Activated T-cell treated with anti-CD3 and anti-CD28 coated beads, Interleukin-2, amount 50 U/mL, for 4 hours (primary cell): ENCODE measurements around the gene GRIK2. TPM values are rescaled to one million over a fixed set of nuclear protein-coding genes. Genes with fewer than 3 reads are reported as not detected.

ENCODE experiments used
- ATAC-seq, 2 donors: fragments of 200-7000 bp; cut with Tn5 transposase; one replicate each; pipeline ENCODE4 v1.10.0; 2021
- DNase-seq: peaks from one replicate; pipeline ENCODE4 v3.0.0-alpha.2; 2020
- H3K27me3 Mint-ChIP-seq: one replicate; pipeline ENCODE4 v1.8.0; 2021; ENCODE audit warnings: low read depth, mixed read lengths
- H3K36me3 Mint-ChIP-seq: one replicate; pipeline ENCODE4 v1.8.0; 2022; ENCODE audit warnings: mixed read lengths; ENCODE audit not compliant: insufficient read depth
- H3K4me1 Mint-ChIP-seq: one replicate; pipeline ENCODE4 v1.8.0; 2021; ENCODE audit warnings: low read depth, mixed read lengths
- H3K4me3 Mint-ChIP-seq: one replicate; pipeline ENCODE4 v1.8.0; 2021; ENCODE audit warnings: mild to moderate bottlenecking, moderate library complexity, mixed read lengths
- H3K9me3 Mint-ChIP-seq: one replicate; pipeline ENCODE4 v1.8.0; 2021; ENCODE audit warnings: mixed read lengths
- total RNA-seq, 3 donors: library from RNA; stranded (reverse); gene quantifications; one replicate each; pipeline ENCODE4 v1.2.1, GENCODE V29; 2021

The GRIK2 gene
- total RNA-seq, 3 donors from 2014 or later: not detected

DNA sequence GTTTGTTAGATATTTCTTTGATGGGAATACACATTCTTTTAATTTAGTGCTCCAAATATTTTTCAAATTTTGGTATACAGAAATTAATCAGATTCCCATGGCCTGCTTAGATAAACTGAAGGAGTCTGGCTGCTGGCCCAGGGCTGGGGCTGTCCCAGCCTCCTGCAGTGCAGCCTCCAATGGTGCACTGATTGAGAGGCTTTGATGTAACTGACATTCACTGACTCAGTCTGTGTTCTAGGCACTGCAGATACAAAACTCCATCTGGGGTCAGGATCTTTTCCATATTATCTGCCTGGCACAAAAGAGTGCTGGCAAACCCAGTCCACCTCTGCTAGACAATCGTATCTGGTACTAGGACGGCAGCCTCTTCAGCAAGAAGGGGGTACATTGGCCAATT is 64.8 kb downstream of the GRIK2 start:
- H3K27me3 Mint-ChIP-seq: no peaks in the 10 kb centered on the region
- no peaks in the 10 kb centered on the region for H3K4me1 Mint-ChIP-seq
- H3K36me3 Mint-ChIP-seq: no peaks in the 10 kb centered on the region
- no peak overlapping the region for H3K4me3 Mint-ChIP-seq
- no peak for DNase-seq
- no peak for ATAC-seq
- H3K9me3 Mint-ChIP-seq: no peaks in the 10 kb centered on the region

- Mint-ChIP-seq H3K27me3 (no peaks in the 10 kb centered on the region), H3K4me1 (no peaks in the 10 kb centered on the region), H3K9me3 (no peaks in the 10 kb centered on the region), H3K36me3 (no peaks in the 10 kb centered on the region), H3K4me3 (no peak overlapping the region)
- no peak for ATAC-seq
- no peak for DNase-seq
These were observed 65.3 kb downstream of the GRIK2 start for GRCh38 chr6:101458826-101459225.

DNA sequence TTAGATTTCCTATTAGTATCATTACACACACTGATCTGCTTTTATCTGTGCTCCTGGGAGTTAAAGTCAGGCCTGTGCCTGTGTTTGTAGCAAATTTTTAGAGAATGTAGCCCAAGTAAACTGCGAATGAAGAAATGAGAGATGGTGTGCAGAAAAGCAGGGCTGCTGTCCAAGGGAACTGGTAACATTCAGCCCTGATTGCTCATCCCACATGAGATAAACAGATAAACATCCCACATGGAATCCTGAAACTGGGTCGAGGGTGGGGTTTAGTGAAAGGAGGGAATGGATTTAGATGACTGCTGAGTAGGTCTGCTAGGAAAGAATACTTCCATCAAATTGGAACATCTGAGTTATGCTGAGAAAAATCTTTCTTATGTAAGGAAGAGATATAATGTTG is 69.1 kb downstream of the GRIK2 start:
- no peaks in the 10 kb centered on the region for H3K27me3 Mint-ChIP-seq
- H3K9me3 Mint-ChIP-seq: no peaks in the 10 kb centered on the region
- H3K4me1 Mint-ChIP-seq: no peaks in the 10 kb centered on the region
- H3K4me3 Mint-ChIP-seq: no peak overlapping the region
- no peak for ATAC-seq
- no peak for DNase-seq
- no peaks in the 10 kb centered on the region for H3K36me3 Mint-ChIP-seq

- no peaks in the 10 kb centered on the region for H3K4me1 Mint-ChIP-seq
- no peaks in the 10 kb centered on the region for H3K27me3 Mint-ChIP-seq
- ATAC-seq (no peak), DNase-seq (no peak)
- no peak overlapping the region for H3K4me3 Mint-ChIP-seq
- no peaks in the 10 kb centered on the region for H3K36me3 Mint-ChIP-seq
- peaks cover 4% of the 10 kb centered on the region for H3K9me3 Mint-ChIP-seq
These were observed 72.4 kb downstream of the GRIK2 start for GRCh38 chr6:101465863-101466262.

DNA sequence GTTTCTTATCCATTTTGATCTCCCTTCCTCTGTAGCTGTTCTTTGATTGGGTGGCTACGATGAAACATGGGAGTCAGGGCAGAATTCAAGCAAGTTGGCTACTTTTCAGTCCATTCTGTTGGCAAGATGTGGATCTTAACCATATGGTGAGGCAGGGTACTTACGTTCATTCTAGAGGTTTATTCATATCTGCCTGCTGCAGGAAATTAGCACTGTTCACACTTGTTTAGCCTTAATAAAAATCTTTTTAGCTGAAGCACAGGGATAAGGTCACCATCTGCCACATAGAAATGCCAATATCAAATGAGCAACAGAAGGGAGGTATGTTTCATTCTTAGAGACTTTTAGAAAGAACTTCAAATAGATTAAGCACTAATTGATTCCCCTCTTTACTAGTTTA is 83.9 kb downstream of the GRIK2 start:
- H3K27me3 Mint-ChIP-seq: no peaks in the 10 kb centered on the region
- H3K9me3 Mint-ChIP-seq: no peaks in the 10 kb centered on the region
- no peak overlapping the region for H3K4me3 Mint-ChIP-seq
- no peak for ATAC-seq
- DNase-seq: no peak
- H3K36me3 Mint-ChIP-seq: no peaks in the 10 kb centered on the region
- no peaks in the 10 kb centered on the region for H3K4me1 Mint-ChIP-seq

GRCh38 chr6:101478891-101479290 is 85.4 kb downstream of the GRIK2 start:
- ATAC-seq: no peak
- H3K9me3 Mint-ChIP-seq: no peaks in the 10 kb centered on the region
- no peaks in the 10 kb centered on the region for H3K27me3 Mint-ChIP-seq
- H3K36me3 Mint-ChIP-seq: no peaks in the 10 kb centered on the region
- no peak for DNase-seq
- no peaks in the 10 kb centered on the region for H3K4me1 Mint-ChIP-seq
- H3K4me3 Mint-ChIP-seq: no peak overlapping the region

- no peaks in the 10 kb centered on the region for H3K27me3 Mint-ChIP-seq
- no peaks in the 10 kb centered on the region for H3K9me3 Mint-ChIP-seq
- DNase-seq (no peak), ATAC-seq (no peak)
- no peak overlapping the region for H3K4me3 Mint-ChIP-seq
- no peaks in the 10 kb centered on the region for H3K4me1 Mint-ChIP-seq
- H3K36me3 Mint-ChIP-seq: no peaks in the 10 kb centered on the region
These were observed 89.1 kb downstream of the GRIK2 start for GRCh38 chr6:101482606-101483005.

DNA sequence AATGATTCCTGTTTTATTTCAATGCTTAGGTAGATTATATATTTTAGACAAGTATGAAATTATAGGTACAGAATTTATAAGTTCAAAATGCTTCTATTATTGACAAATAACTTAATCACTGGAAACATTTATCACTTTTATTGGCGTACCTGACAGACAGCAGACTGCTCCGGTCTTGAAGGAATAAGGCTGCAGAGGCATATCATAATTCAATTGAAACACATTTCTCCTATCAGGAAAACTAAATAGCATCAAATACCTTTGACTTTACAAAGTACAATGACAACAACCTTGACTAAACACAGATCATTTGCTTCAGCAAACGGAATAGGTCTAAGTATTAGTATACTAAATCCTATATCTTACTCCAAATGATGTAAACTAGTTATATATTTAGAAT is 91.3 kb downstream of the GRIK2 start:
- ATAC-seq (no peak), DNase-seq (no peak)
- H3K27me3 Mint-ChIP-seq: no peaks in the 10 kb centered on the region
- no peaks in the 10 kb centered on the region for H3K4me1 Mint-ChIP-seq
- no peaks in the 10 kb centered on the region for H3K9me3 Mint-ChIP-seq
- no peaks in the 10 kb centered on the region for H3K36me3 Mint-ChIP-seq
- no peak overlapping the region for H3K4me3 Mint-ChIP-seq

DNA sequence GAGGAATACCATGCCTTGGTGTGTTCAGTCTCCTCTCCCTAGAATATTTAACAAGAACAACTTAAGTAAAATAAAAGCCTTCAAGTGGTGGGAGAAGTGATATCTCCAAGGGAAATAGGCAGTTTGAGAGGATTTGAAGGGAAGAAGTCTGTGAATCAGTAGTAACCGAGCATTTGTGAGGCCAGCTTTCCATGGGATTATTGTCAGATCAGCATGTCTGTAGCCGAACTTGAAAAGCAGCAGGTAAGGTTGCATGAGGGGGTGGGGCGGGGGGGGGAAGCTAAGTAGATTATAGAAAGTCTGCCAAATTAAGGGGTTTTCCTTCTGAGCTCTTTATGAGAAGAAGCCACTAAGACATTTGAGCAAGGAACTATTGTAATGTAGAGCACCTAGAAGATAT is 92.6 kb downstream of the GRIK2 start:
- H3K36me3 Mint-ChIP-seq: no peaks in the 10 kb centered on the region
- DNase-seq: no peak
- no peak for ATAC-seq
- no peaks in the 10 kb centered on the region for H3K4me1 Mint-ChIP-seq
- no peaks in the 10 kb centered on the region for H3K27me3 Mint-ChIP-seq
- no peak overlapping the region for H3K4me3 Mint-ChIP-seq
- no peaks in the 10 kb centered on the region for H3K9me3 Mint-ChIP-seq

DNA sequence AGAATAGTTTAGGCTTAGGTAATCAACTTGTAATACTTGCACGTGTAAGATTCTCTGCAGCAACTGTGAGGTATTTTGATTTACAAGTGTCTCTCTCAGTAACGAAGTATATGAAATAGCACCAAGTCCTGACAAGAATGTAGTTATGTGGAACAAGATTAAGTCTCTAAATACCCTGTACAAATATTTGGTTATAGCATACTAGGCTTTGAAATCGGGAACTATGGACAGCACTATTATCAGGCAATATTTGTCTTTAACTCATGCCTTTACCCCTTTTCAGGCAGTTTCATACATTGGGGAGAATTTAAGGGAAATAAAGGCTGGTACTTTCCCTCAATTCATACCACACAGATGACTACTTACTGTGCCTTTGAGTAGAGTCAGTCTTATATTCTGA is 93.2 kb downstream of the GRIK2 start:
- H3K27me3 Mint-ChIP-seq: no peaks in the 10 kb centered on the region
- H3K4me3 Mint-ChIP-seq: no peak overlapping the region
- H3K9me3 Mint-ChIP-seq: no peaks in the 10 kb centered on the region
- no peak for ATAC-seq
- no peaks in the 10 kb centered on the region for H3K36me3 Mint-ChIP-seq
- no peak for DNase-seq
- no peaks in the 10 kb centered on the region for H3K4me1 Mint-ChIP-seq

GRCh38 chr6:101489456-101489855 is 95.9 kb downstream of the GRIK2 start:
- no peak for DNase-seq
- H3K4me3 Mint-ChIP-seq: no peak overlapping the region
- no peak for ATAC-seq

GRCh38 chr6:101490857-101491256 is 97.3 kb downstream of the GRIK2 start:
- DNase-seq (no peak), ATAC-seq (no peak)
- Mint-ChIP-seq H3K36me3 (no peaks in the 10 kb centered on the region), H3K27me3 (no peaks in the 10 kb centered on the region), H3K9me3 (no peaks in the 10 kb centered on the region), H3K4me3 (no peak overlapping the region), H3K4me1 (no peaks in the 10 kb centered on the region)

More at GRCh38 chr6:101489456-101489855, 95.9 kb downstream of the GRIK2 start:
- Mint-ChIP-seq H3K4me1 (no peaks in the 10 kb centered on the region), H3K9me3 (no peaks in the 10 kb centered on the region), H3K36me3 (no peaks in the 10 kb centered on the region), H3K27me3 (no peaks in the 10 kb centered on the region)

GRCh38 chr6:101502818-101503217 is 109.3 kb downstream of the GRIK2 start:
- Mint-ChIP-seq H3K4me1 (no peaks in the 10 kb centered on the region), H3K4me3 (no peak overlapping the region), H3K36me3 (no peaks in the 10 kb centered on the region), H3K27me3 (no peaks in the 10 kb centered on the region), H3K9me3 (no peaks in the 10 kb centered on the region)
- no peak for ATAC-seq
- no peak for DNase-seq

DNA sequence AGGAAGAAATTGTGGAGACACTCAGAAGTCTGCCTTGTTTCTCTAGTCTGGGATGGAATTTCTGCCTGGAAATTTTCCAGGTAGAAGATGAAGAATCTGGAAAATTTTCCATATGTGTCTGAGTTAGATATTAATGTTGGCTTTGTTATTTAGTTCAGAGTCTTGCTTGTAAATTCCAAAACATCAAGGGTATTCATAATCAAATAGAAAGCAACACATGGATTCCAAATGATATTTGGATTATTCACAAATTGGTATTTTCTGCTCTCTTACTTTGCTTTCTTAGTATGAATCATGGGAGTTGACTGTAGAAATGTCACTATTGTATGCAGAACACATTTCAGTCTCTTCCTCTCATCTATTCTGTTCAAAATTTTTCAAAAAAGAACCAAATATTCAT is 116.0 kb downstream of the GRIK2 start:
- Mint-ChIP-seq H3K4me3 (no peak overlapping the region), H3K9me3 (no peaks in the 10 kb centered on the region), H3K4me1 (no peaks in the 10 kb centered on the region), H3K27me3 (no peaks in the 10 kb centered on the region), H3K36me3 (no peaks in the 10 kb centered on the region)
- DNase-seq (no peak), ATAC-seq (no peak)

DNA sequence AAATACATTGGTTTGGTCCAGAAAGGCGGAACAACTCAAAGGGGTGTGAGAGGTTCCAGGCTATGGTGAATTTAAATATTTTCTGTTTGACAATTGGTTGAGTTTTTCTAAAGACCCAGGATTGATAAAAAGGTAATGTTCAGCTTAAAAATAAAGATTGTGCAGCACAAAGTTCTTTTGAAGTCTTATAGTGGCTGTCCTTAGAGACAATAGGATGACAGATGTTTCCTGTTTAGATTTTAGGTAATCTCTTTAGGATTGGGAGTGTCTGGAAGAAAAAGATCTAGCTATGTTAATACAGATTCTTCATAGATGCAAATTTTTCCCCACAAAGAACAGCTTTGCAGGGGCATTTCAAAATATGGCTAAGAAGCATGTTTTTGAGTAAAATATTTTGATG is 119.7 kb downstream of the GRIK2 start:
- H3K4me3 Mint-ChIP-seq: no peak overlapping the region
- DNase-seq (no peak), ATAC-seq (no peak)
- H3K4me1 Mint-ChIP-seq: no peaks in the 10 kb centered on the region
- no peaks in the 10 kb centered on the region for H3K9me3 Mint-ChIP-seq
- H3K36me3 Mint-ChIP-seq: no peaks in the 10 kb centered on the region
- no peaks in the 10 kb centered on the region for H3K27me3 Mint-ChIP-seq

DNA sequence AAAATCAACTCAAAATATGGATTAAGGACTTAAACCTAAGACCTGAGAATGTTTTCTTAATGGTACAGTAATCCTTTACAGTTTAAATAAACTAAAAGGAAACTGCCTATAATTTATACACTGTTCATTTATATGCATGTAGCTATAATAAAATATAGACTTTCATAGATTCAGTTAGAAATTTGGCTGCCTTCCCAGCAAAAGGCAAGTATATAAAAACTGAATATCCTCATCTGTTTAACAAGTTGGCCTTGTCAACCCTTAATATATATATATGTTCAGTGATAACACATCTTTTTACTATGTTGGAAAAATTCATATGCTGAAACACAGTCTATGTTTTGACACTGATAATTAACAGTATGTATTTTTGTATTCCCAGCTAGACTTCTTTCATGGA is 123.1 kb downstream of the GRIK2 start:
- ATAC-seq (no peak), DNase-seq (no peak)
- H3K27me3 Mint-ChIP-seq: no peaks in the 10 kb centered on the region
- no peak overlapping the region for H3K4me3 Mint-ChIP-seq
- no peaks in the 10 kb centered on the region for H3K9me3 Mint-ChIP-seq
- H3K4me1 Mint-ChIP-seq: no peaks in the 10 kb centered on the region
- no peaks in the 10 kb centered on the region for H3K36me3 Mint-ChIP-seq
